Parathyroid adenoma (tissue), 2 donors: ENCODE data around the gene LSM10.

ENCODE experiments used
- H2AFZ ChIP-seq: fragments of 300-600 bp; sonication (generic); one replicate; pipeline ENCODE4 v1.7.0; 2017; ENCODE audit warnings: antibody characterized with exemption, mild to moderate bottlenecking
- H3K27ac ChIP-seq: fragments of 300-600 bp; sonication (generic); one replicate; pipeline ENCODE4 v1.7.0; 2017
- H3K27me3 ChIP-seq: fragments of 300-600 bp; sonication (generic); one replicate; pipeline ENCODE4 v1.7.0; 2017; ENCODE audit warnings: low read length; ENCODE audit not compliant: control insufficient read depth, insufficient read depth
- H3K36me3 ChIP-seq: fragments of 300-600 bp; sonication (generic); one replicate; pipeline ENCODE4 v1.7.0; 2017; ENCODE audit warnings: low read length; ENCODE audit not compliant: control insufficient read depth, insufficient read depth
- H3K4me1 ChIP-seq: fragments of 300-600 bp; sonication (generic); one replicate; pipeline ENCODE4 v1.7.0; 2017; ENCODE audit warnings: control low read depth
- H3K4me2 ChIP-seq: fragments of 300-600 bp; sonication (generic); one replicate; pipeline ENCODE4 v1.7.0; 2017; ENCODE audit warnings: low read length
- H3K4me3 ChIP-seq: fragments of 300-600 bp; sonication (generic); one replicate; pipeline ENCODE4 v1.7.0; 2017; ENCODE audit warnings: low read depth, low read length
- H3K79me2 ChIP-seq: fragments of 300-600 bp; sonication (generic); one replicate; pipeline ENCODE4 v1.7.0; 2017; ENCODE audit warnings: control low read depth
- H3K9ac ChIP-seq: fragments of 300-600 bp; sonication (generic); one replicate; pipeline ENCODE4 v1.7.0; 2017; ENCODE audit warnings: mild to moderate bottlenecking
- H3K9me3 ChIP-seq: fragments of 300-600 bp; sonication (generic); one replicate; pipeline ENCODE4 v1.7.0; 2017; ENCODE audit warnings: low read length; ENCODE audit not compliant: control insufficient read depth
- CTCF ChIP-seq: fragments of 300-600 bp; sonication (generic); IDR thresholded peaks from one replicate; pipeline ENCODE4 v1.7.0; 2017; ENCODE audit warnings: antibody characterized with exemption, mild to moderate bottlenecking
- donor health status: primary hyperparathyroidism.

LSM10 gene

GRCh38 chr1:36414384-36414783, 16.7 kb upstream of the LSM10 start:
- TF ChIP-seq CTCF, result no peak
- no peaks in the 10 kb centered on the region for H3K79me2 ChIP-seq
- H3K27me3 ChIP-seq, result no peaks in the 10 kb centered on the region
- no peaks in the 10 kb centered on the region for H3K4me1 ChIP-seq
- H3K9ac ChIP-seq, result no peak overlapping the region
- no peak overlapping the region for H3K4me3 ChIP-seq
- no peaks in the 10 kb centered on the region for H3K36me3 ChIP-seq
- H3K27ac ChIP-seq, result no peak overlapping the region
- H3K9me3 ChIP-seq, result no peaks in the 10 kb centered on the region
- no peak overlapping the region for H2AFZ ChIP-seq
- no peak overlapping the region for H3K4me2 ChIP-seq

GRCh38 chr1:36411674-36412648, 14.3 kb upstream of the LSM10 start:
- H3K9me3 ChIP-seq, result no peaks in the 10 kb centered on the region
- no peak overlapping the region for H3K27ac ChIP-seq
- no peaks in the 10 kb centered on the region for H3K36me3 ChIP-seq
- H2AFZ ChIP-seq, result peak overlapping the region; percentile 42
- no peaks in the 10 kb centered on the region for H3K79me2 ChIP-seq
- no peaks in the 10 kb centered on the region for H3K4me1 ChIP-seq
- H3K4me2 ChIP-seq, result no peak overlapping the region
- no peak for TF ChIP-seq CTCF
- H3K27me3 ChIP-seq, result no peaks in the 10 kb centered on the region
- no peak overlapping the region for H3K9ac ChIP-seq
- no peak overlapping the region for H3K4me3 ChIP-seq

- Histone ChIP-seq H3K27me3 (no peaks in the 10 kb centered on the region), H3K27ac (peak overlapping the region; percentile 47), H3K9ac (no peak overlapping the region), H2AFZ (no peak overlapping the region), H3K36me3 (no peaks in the 10 kb centered on the region), H3K4me3 (no peak overlapping the region), H3K79me2 (no peaks in the 10 kb centered on the region), H3K4me1 (no peaks in the 10 kb centered on the region), H3K9me3 (no peaks in the 10 kb centered on the region), H3K4me2 (no peak overlapping the region)
- TF ChIP-seq CTCF, result no peak
Observed at GRCh38 chr1:36408479-36408878, 10.8 kb upstream of the LSM10 start.

GRCh38 chr1:36406440-36406839, 8.7 kb upstream of the LSM10 start:
- no peak overlapping the region for H3K4me2 ChIP-seq
- no peaks in the 10 kb centered on the region for H3K79me2 ChIP-seq
- no peak overlapping the region for H3K9ac ChIP-seq
- no peak for TF ChIP-seq CTCF
- no peaks in the 10 kb centered on the region for H3K9me3 ChIP-seq
- no peak overlapping the region for H3K27ac ChIP-seq
- H3K4me3 ChIP-seq, result no peak overlapping the region
- H3K36me3 ChIP-seq, result no peaks in the 10 kb centered on the region
- H3K27me3 ChIP-seq, result no peaks in the 10 kb centered on the region
- no peak overlapping the region for H2AFZ ChIP-seq
- no peaks in the 10 kb centered on the region for H3K4me1 ChIP-seq

GRCh38 chr1:36402504-36402890, 4.8 kb upstream of the LSM10 start:
- Histone ChIP-seq H3K27me3 (no peaks in the 10 kb centered on the region), H3K27ac (no peak overlapping the region), H3K4me3 (no peak overlapping the region), H2AFZ (no peak overlapping the region), H3K36me3 (no peaks in the 10 kb centered on the region), H3K9me3 (no peaks in the 10 kb centered on the region), H3K9ac (no peak overlapping the region), H3K4me1 (no peaks in the 10 kb centered on the region), H3K79me2 (no peaks in the 10 kb centered on the region), H3K4me2 (no peak overlapping the region)
- TF ChIP-seq CTCF, result no peak
